ENCODE measurements around the gene NSMCE1.

- TF ChIP-seq, protein P1, sequence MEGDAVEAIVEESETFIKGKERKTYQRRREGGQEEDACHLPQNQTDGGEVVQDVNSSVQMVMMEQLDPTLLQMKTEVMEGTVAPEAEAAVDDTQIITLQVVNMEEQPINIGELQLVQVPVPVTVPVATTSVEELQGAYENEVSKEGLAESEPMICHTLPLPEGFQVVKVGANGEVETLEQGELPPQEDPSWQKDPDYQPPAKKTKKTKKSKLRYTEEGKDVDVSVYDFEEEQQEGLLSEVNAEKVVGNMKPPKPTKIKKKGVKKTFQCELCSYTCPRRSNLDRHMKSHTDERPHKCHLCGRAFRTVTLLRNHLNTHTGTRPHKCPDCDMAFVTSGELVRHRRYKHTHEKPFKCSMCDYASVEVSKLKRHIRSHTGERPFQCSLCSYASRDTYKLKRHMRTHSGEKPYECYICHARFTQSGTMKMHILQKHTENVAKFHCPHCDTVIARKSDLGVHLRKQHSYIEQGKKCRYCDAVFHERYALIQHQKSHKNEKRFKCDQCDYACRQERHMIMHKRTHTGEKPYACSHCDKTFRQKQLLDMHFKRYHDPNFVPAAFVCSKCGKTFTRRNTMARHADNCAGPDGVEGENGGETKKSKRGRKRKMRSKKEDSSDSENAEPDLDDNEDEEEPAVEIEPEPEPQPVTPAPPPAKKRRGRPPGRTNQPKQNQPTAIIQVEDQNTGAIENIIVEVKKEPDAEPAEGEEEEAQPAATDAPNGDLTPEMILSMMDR (conservative IDR thresholded peaks at IDR 0.05 in 1 of 2, IDR thresholded peaks at IDR 0.05 in 1 of 2; ENCODE audit: low read depth in 1 of 2, low read length in 2 of 2): no peak
- TF ChIP-seq EZH2 (IDR thresholded peaks at IDR 0.05; ENCODE audit: low read length, missing control alignments): no peak
Measured at GRCh38 chr16:27203507-27204311, 64.9 kb downstream of the NSMCE1 start, which contains the start of gene KDM8.

Data from fibroblast of lung (primary cell).